Muscle layer of colon (tissue), 2 donors: Measurements from ENCODE around the gene RNF4.
"Not testable (repeated sequence)": the region's sequence is repeated elsewhere in the genome, so short reads cannot be mapped to it uniquely, and the experiment has no call there.

Experiments
- H3K27ac ChIP-seq: one replicate; pipeline ENCODE4 v1.7.0; 2013; ENCODE audit warnings: low read depth, mild to moderate bottlenecking, low read length, moderate library complexity
- H3K27me3 ChIP-seq, 2 donors: one replicate each; pipeline ENCODE4 v1.7.0; 2013; ENCODE audit warnings: low read length in 2 of 2, mild to moderate bottlenecking in 2 of 2; ENCODE audit not compliant: insufficient read depth in 2 of 2, control insufficient read depth in 1 of 2
- H3K36me3 ChIP-seq: one replicate; pipeline ENCODE4 v1.7.0; 2013; ENCODE audit warnings: mild to moderate bottlenecking, low read length; ENCODE audit not compliant: insufficient read depth
- H3K4me1 ChIP-seq: one replicate; pipeline ENCODE4 v1.7.0; 2013; ENCODE audit warnings: mild to moderate bottlenecking, low read length; ENCODE audit not compliant: insufficient read depth
- H3K4me3 ChIP-seq, 2 donors: one replicate each; pipeline ENCODE4 v1.7.0; 2013; ENCODE audit warnings: low read length in 2 of 2, low read depth in 1 of 2, mild to moderate bottlenecking in 1 of 2, moderate library complexity in 1 of 2
- H3K9ac ChIP-seq: one replicate; pipeline ENCODE4 v1.7.0; 2013; ENCODE audit warnings: low read length
- H3K9me3 ChIP-seq: one replicate; pipeline ENCODE4 v1.7.0; 2013; ENCODE audit warnings: mild to moderate bottlenecking, low read length
- donor health status: abdominal sarcoma.
- donor health status: Adenocarcinoma of cecum.

Gene RNF4

DNA sequence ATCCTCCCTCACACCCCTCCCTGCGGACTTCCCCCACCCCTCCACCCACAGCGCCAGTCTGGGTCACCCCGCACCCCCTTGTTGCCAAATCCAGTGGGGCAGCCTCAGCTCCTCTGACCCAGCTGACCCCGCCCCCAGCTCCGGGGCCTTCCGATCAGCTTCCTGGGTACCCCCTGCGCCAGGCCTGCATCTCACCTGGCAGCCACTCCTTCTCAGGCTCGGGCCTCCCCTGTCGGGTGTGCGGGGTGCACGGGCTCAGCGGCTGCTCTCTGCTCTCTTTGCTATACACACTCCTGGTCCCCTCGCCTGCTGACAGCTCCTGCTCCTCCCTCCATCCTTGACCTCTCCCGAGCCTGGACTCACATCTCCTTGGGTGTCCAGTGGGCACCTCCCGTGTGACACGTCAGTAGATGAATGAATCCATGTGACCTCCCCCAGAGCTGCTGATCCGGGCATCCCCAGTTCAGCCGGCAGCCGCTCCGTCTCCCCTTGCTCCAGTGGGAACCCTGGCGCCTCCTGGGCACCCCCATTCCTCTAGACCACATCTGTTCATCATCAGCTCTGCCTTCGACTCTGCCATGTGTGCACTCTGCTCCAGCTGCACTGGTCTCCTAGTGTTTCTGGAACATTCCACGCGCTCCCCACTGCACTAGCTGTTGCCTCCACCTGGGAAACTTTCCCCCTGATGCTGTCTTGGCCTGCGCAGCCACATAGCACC, 40.3 kb upstream of the RNF4 start:
- Histone ChIP-seq H3K27ac (no peak overlapping the region), H3K4me1 (no peaks in the 10 kb centered on the region), H3K4me3 (no peak overlapping the region), H3K9ac (no peak overlapping the region), H3K9me3 (no peaks in the 10 kb centered on the region), H3K36me3 (no peaks in the 10 kb centered on the region), H3K27me3 (peaks cover 0 to 8% of the 10 kb centered on the region in 2 donors)

DNA sequence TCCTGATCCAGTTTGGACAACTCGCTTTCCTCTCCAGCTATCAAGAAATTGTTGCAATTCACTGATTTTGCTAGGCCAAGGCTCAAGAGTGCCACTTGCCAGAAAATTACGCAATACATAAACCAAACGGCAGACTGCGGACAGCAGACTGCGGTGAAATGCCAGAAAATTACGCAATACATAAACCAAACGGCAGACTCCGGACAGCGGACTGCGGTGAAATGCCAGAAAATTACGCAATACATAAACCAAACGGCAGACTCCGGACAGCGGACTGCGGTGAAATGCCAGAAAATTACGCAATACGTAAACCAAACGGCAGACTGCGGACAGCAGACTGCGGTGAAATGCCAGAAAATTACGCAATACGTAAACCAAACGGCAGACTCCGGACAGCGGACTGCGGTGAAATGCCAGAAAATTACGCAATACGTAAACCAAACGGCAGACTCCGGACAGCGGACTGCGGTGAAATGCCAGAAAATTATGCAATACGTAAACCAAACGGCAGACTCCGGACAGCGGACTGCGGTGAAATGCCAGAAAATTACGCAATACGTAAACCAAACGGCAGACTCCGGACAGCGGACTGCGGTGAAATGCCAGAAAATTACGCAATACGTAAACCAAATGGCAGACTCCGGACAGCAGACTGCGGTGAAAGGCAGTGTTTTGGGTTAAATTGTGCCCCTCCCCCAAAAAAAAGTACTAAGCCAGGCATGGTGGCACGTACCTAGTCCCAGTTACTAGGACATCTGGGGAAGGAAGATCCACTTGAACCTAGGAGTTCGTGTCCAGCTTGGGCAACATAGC, 38.8 kb upstream of the RNF4 start:
- not testable (repeated sequence) for H3K36me3 ChIP-seq, H3K4me1 ChIP-seq, H3K27me3 ChIP-seq, H3K27ac ChIP-seq, H3K9me3 ChIP-seq, H3K9ac ChIP-seq, H3K4me3 ChIP-seq

DNA sequence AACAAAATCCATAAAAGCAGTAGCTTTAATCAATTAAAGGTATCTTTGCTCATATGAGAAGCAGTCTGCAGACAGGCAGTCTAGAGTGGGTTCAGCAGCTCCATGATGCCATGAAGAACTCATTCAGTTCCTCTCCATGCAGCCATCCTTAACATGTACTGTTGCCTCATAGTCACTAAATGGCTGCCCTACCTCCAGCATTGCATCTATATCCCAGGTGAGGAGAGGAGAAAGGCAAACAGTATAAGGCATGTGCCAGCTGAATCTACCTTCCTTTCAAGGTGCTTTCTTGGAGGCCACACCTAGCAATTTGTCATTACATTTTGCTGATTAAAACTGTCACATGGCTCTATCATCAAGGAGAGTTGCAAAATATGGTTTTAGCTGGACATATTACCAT, 36.9 kb upstream of the RNF4 start:
- no peaks in the 10 kb centered on the region for H3K36me3 ChIP-seq
- no peak overlapping the region for H3K9ac ChIP-seq
- no peak overlapping the region for H3K27ac ChIP-seq
- H3K9me3 ChIP-seq: no peaks in the 10 kb centered on the region
- H3K4me3 ChIP-seq: no peak overlapping the region
- H3K4me1 ChIP-seq: no peaks in the 10 kb centered on the region
- peaks cover 0 to 6% of the 10 kb centered on the region in 2 donors for H3K27me3 ChIP-seq

DNA sequence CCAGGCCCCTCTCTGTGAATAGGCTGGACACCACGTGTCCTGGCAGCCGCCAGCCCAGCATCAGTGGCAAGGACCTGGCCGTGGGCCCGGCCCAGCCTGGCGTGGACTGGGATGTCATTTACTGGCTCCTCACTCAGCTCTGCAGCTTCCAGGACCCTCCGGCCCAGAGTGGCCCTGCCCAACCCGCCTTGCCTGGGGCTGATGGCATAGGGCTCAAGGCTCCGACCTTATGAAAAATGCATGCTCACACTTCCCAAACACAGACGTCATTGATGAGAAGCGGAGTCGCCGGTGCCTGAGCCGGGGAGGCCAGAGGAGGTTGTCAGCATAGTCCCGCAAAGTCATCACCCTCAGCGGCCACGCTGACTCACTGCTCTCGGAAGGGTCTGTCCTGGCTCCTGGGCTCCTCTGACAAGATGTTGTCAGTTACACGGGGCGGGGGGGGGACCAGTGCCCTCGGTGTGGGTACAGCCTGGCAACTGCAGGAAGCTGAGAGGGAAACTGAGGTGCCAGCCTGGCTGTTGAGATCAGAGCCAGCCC, 35.8 kb upstream of the RNF4 start:
- Histone ChIP-seq H3K9ac (no peak overlapping the region), H3K27me3 (no peaks in the 10 kb centered on the region), H3K27ac (no peak overlapping the region), H3K9me3 (no peaks in the 10 kb centered on the region), H3K4me3 (no peak overlapping the region), H3K4me1 (no peaks in the 10 kb centered on the region), H3K36me3 (no peaks in the 10 kb centered on the region)

DNA sequence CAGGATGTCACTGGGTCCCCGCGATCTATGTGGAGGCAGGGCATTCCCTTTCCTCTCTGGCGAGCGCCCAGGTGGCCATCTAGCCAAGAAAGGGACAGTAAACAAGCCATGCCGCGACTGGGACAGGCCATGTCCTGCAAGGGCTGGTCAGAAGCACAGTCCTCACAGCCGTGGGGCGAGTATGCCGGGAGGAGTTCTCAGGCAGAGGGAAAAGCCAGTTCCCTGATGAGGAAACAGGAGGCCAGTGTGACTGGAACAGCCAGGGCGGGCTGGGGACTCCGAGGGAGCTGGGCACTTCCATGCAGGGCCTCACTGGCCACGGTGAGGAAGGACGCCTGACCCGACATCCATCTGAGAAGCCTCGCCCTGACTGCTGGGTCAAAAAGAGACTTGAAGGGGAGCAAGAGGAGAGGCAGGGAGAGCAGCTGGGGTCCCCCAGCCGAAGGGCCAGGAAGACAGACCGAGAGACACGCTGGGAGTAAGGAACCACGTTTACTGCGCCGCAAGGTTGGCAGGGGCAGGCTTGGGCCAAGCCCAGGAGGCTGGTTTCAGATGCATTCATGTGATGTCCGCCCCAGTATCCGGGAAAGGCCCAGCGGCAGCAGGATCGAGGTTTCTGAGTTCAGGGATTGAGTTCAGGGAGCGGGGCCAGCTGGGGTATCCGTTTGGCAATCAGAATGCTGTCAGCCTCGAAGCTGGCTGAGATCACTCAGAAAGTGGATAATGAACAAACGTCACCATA, 35.1 kb upstream of the RNF4 start:
- no peak overlapping the region for H3K27ac ChIP-seq
- H3K36me3 ChIP-seq: no peaks in the 10 kb centered on the region
- no peak overlapping the region for H3K4me3 ChIP-seq
- H3K9me3 ChIP-seq: no peaks in the 10 kb centered on the region
- H3K9ac ChIP-seq: no peak overlapping the region
- H3K4me1 ChIP-seq: no peaks in the 10 kb centered on the region
- no peaks in the 10 kb centered on the region for H3K27me3 ChIP-seq

DNA sequence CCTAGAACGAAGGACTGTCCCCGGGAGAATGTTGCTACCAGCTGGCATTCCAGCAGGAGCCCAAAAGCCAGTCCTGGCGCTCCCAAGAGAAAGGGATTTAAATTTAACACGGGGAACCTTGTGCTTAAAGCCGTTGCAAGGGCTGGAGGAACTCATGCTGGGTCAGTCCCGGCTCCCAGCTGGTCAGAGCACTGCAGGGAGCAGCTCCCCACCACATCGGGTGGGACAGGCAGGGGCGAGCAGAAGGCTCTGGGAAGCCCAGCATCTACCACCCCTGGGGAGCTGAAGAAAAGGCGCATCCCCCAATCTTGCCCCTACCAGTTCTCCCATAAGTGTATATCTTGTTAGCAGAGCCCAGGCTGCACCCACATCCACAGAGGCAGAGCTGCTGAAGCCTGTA, 34.5 kb upstream of the RNF4 start:
- no peaks in the 10 kb centered on the region for H3K36me3 ChIP-seq
- no peaks in the 10 kb centered on the region for H3K27me3 ChIP-seq
- no peak overlapping the region for H3K9ac ChIP-seq
- H3K27ac ChIP-seq: no peak overlapping the region
- no peaks in the 10 kb centered on the region for H3K9me3 ChIP-seq
- H3K4me3 ChIP-seq: no peak overlapping the region
- no peaks in the 10 kb centered on the region for H3K4me1 ChIP-seq

DNA sequence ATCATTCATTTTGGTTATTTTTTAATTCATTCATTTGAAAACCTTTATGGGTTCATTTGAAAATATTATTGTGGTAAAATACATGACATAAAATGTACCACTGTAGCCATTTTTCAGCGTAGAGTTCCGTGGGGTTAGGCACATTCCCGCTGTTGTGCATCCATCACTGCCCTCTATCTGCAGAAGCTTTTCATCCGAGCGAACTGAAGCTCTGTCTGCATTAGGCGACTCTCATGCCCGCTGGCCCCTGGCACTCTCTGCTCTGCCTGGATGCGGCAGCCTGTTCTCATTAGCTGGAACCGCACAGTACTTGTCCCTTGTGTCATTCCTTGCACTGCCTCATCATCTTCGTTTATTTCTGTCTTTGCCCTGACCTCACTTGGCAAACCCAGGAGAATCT, 32.6 kb upstream of the RNF4 start:
- no peaks in the 10 kb centered on the region for H3K4me1 ChIP-seq
- H3K9ac ChIP-seq: no peak overlapping the region
- H3K9me3 ChIP-seq: no peaks in the 10 kb centered on the region

DNA sequence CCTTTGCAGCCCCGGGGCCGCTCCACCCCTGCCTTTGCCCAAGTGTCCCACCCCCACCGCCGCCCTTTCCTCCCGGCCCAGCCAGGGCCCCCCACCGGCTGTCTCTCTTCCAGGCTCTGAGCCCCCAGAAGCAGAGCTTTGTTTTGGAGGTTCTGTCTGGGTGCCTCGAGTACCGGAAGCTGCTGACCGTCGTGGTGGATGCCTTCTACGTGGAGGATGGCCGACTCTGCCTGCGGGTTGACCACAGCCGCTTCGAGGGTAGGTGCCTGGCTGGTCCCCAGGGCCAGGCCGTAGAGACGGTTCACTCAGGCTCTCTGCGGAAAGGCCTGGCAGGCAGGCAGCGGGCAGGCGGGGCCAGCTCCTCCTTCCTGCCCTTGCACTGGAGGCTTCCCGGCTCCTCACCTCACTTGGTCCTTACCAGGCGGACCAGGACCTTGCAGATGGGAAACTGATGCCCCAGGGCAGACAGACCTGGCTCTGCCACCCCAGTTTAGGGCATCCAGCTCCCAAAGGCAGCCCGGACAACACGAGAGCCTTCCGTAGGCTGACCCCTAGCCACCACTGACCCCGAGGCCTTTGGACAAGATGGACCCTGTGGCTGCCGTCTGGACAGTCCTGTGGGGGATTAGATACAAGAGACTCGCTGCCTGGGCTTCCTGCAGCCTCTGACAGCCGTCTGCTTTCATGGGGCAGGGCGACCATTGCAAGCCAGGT, 32.0 kb upstream of the RNF4 start:
- no peaks in the 10 kb centered on the region for H3K9me3 ChIP-seq
- no peaks in the 10 kb centered on the region for H3K4me1 ChIP-seq
- no peak overlapping the region for H3K4me3 ChIP-seq
- H3K27me3 ChIP-seq: peaks cover 0 to 4% of the 10 kb centered on the region in 2 donors
- no peak overlapping the region for H3K9ac ChIP-seq
- H3K36me3 ChIP-seq: no peaks in the 10 kb centered on the region
- no peak overlapping the region for H3K27ac ChIP-seq

More for the DNA sequence above, 32.6 kb upstream of the RNF4 start:
- no peaks in the 10 kb centered on the region for H3K36me3 ChIP-seq
- H3K27ac ChIP-seq: no peak overlapping the region
- H3K27me3 ChIP-seq: no peaks in the 10 kb centered on the region
- H3K4me3 ChIP-seq: no peak overlapping the region

DNA sequence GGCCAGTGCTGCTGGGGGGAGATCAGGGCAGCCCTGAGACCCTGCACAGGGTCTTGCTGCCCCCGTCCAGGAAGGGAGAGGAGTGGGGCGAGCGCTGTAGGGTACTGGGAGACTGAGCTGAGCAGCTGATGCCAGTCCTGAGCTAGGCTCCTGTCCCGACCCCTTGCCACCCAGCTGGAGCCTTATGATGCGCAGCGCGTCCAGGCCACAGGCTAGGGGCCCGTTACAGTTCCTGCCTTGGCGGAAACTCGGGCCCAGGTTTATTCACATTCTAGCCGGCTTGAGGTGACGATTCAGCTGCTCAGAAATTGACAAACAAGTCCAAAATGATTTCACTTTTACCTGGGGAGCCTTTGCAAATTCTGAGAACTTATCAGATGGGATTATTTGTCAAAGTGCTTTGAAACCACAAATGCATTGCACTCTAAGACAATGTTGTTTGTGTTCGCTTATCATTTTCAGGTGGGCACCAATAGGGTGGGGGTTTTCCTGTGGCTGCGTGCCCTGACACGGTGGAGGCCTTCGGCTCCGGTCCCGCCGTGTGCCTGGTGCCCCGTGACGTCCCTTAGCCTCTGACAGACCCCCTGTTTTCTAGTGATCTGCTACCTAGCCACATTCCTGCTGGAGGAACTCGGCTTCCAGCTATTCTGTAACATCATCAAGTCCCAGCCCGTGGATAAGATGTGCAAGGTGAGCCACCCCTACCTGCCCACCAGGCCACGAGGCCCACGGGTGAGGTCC, 31.3 kb upstream of the RNF4 start:
- peaks cover 0 to 5% of the 10 kb centered on the region in 2 donors for H3K27me3 ChIP-seq
- H3K4me3 ChIP-seq: no peak overlapping the region
- H3K9ac ChIP-seq: no peak overlapping the region
- H3K4me1 ChIP-seq: no peaks in the 10 kb centered on the region
- H3K9me3 ChIP-seq: no peaks in the 10 kb centered on the region
- H3K27ac ChIP-seq: no peak overlapping the region
- H3K36me3 ChIP-seq: no peaks in the 10 kb centered on the region

DNA sequence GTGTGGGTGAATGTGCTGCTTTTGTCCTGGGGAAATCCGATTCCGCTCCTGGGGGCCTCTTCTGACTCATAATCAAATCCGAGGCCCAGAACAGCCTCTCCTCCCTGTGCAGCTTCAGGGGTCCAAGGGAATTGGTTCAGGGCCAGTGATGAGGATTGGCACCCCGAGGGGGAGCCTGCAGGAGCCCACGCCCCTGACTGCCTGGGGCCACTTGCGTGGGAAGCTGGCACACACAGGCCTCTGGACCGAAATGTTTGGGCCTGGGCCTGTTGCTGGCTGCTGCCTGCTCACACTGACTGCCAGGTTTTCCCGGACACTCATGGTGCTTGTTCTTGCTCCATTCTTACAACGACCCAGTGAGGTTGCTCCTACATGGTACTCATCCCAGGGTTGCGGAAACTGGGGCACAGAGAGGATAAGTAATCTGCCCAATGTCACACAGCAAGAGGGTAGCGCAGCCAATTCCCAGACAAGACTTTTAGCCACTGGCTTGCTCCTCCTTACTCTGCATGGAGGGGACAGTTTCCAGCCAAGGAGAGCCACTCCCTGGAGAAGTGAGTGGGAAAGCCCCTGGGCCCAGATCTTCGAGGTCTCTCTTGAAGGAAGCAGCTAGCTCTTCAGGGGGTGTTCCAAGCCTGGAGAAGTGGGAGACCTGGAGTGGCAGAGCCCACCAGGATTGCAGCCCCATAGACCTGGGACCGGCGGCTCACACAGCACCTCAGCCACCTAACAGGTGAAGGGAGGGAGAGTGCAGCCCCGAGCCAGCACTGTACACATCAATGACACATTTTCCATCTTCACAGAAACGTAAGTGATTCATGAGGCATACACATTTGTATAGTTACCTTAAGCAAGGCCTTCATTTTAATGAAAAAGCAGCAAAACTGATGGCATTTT, 29.8 kb upstream of the RNF4 start:
- Histone ChIP-seq H3K9ac (no peak overlapping the region), H3K4me1 (no peaks in the 10 kb centered on the region), H3K27ac (no peak overlapping the region), H3K4me3 (no peak overlapping the region), H3K36me3 (no peaks in the 10 kb centered on the region), H3K9me3 (no peaks in the 10 kb centered on the region), H3K27me3 (peaks cover 0 to 5% of the 10 kb centered on the region in 2 donors)
